Measurements from ENCODE around the gene FGF22. TPM values are rescaled to one million over a fixed set of nuclear protein-coding genes. Genes with fewer than 3 reads are reported as not detected.

Gene FGF22
- total and polyA plus RNA-seq, 2 of the 4 experiments (the other 2 are of a cell fraction): 0.14 TPM; not detected in 1

DNA sequence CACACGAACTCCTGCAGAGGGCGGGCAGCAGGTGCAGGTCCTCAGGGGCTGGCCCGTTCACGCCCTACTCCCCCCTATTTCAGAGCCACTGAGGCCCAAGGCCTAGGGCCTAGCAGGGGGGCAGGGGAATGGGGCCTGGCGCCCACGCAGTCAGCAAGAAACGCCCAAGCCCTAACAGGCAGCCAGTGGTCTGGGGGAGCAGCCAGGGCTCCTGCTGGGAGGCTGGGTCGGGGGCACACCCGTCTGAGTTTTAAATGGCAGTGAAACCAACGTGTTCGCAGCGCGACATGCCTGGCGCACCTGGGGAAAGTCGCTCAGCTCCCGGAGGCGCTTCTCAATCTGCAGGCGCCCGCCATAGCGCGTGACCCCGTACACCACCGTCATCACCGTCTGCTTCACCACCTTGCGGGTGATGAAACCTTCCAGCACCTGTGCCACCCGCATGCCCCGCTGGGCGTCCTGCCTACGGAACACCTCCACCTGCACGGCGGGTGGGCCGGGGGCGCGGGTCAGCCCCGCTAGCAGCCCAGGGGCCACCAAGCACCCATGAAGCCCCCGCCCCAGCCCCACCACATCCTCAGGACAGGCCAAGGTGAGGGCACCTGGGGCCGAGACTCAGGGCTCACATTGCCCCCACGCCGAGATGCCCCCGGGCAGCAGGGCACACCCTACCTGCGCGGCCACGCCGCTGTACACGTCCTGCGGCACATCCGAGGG, 20.2 kb upstream of the FGF22 start:
- H2BK15ac ChIP-seq (ENCODE audit: low read depth, low read length): no peak overlapping the region

More for the DNA sequence above, 20.2 kb upstream of the FGF22 start:
- Histone ChIP-seq H2AK9ac (replicated peaks; ENCODE audit: low read depth, low read length, poor library complexity) (no peak overlapping the region), H2BK120ac (ENCODE audit: low read depth, low read length) (no peak overlapping the region), H4K5ac (ENCODE audit: low read depth, low read length) (no peak overlapping the region), H3K27me3 (ENCODE audit: control insufficient read depth, insufficient read depth, low read length) (no peaks in the 10 kb centered on the region; the same call in 1 of the 2 replicates), H3K27ac (ENCODE audit: insufficient read depth, low read length) (no peak overlapping the region), H3K4me2 (ENCODE audit: low read depth, low read length) (no peak overlapping the region), H2BK20ac (ENCODE audit: low read depth, low read length) (no peak overlapping the region), H3K9ac (ENCODE audit: low read depth, low read length) (no peak overlapping the region), H3K56ac (ENCODE audit: extremely low read depth, insufficient read depth, low read length) (no peak overlapping the region), H3K4ac (ENCODE audit: low read depth, low read length) (no peak overlapping the region), H3K14ac (replicated peaks; ENCODE audit: low read depth, low read length) (no peak overlapping the region), H3K23ac (ENCODE audit: low read depth, low read length) (no peak overlapping the region), H2AK5ac (ENCODE audit: low read depth, low read length) (no peak overlapping the region), H4K20me1 (ENCODE audit: insufficient read depth, low read length) (peaks cover 3% of the 10 kb centered on the region), H3K4me1 (ENCODE audit: control insufficient read depth, insufficient read depth, low read length) (no peaks in the 10 kb centered on the region), H3K79me1 (ENCODE audit: low read depth in 1 of 2, low read length in 2 of 2) (no peaks in the 10 kb centered on the region), H3K4me3 (ENCODE audit: insufficient read depth, low read depth, low read length) (no peak overlapping the region), H2BK5ac (ENCODE audit: low read depth, low read length, poor library complexity, severe bottlenecking) (no peak overlapping the region), H3K36me3 (ENCODE audit: control insufficient read depth, insufficient read depth, low read length) (peaks cover 40% of the 10 kb centered on the region), H3K9me1 (ENCODE audit: insufficient read depth, low read length) (no peaks in the 10 kb centered on the region), H4K91ac (ENCODE audit: insufficient read depth, low read depth, low read length) (no peak overlapping the region), H3K18ac (ENCODE audit: low read depth, low read length) (no peak overlapping the region), H2AFZ (replicated peaks; ENCODE audit: low read length, poor library complexity) (no peak overlapping the region), H4K8ac (ENCODE audit: low read depth in 2 of 2, low read length in 2 of 2) (no peak overlapping the region), H3K9me3 (ENCODE audit: control insufficient read depth, insufficient read depth, low read length) (no peaks in the 10 kb centered on the region)
- in situ Hi-C loops (cut with MboI; ENCODE audit: low sequenced_read_pairs) (no loop called here), dilution Hi-C loops (cut with HindIII; ENCODE audit: low sequenced_read_pairs, unreplicated experiment) (no loop called here), intact Hi-C loops (cut with micrococcal nuclease) (no loop called here)
- CTCF ChIA-PET: no interaction called here
- no peak for ATAC-seq (ENCODE audit: low read depth)
- POLR2A ChIA-PET (ENCODE audit: unreplicated experiment): no interaction called here
- BruUV-seq (replicated peaks): no TSS peak
- WGBS, 2 experiments (ENCODE audit: extremely low coverage in 2 of 2, insufficient read length in 1 of 2): 97% methylated on average over 14 of the region's 47 CpGs; no CpG with 5 or more reads in 1 of the 2 experiments
- DNase-seq: no peak
- TF ChIP-seq RAD21 (IDR thresholded peaks at IDR 0.05; ENCODE audit: low read length) (no peak), CHD1 (IDR thresholded peaks at IDR 0.05; ENCODE audit: low read depth, low read length) (no peak), CEBPB (IDR thresholded peaks at IDR 0.05; ENCODE audit: low read depth, low read length) (no peak), POLR2A (IDR thresholded peaks at IDR 0.05; ENCODE audit: low read depth, low read length) (no peak), RFX5 (IDR thresholded peaks at IDR 0.05; ENCODE audit: low read depth, low read length) (no peak)
- TF ChIP-seq, protein P1, sequence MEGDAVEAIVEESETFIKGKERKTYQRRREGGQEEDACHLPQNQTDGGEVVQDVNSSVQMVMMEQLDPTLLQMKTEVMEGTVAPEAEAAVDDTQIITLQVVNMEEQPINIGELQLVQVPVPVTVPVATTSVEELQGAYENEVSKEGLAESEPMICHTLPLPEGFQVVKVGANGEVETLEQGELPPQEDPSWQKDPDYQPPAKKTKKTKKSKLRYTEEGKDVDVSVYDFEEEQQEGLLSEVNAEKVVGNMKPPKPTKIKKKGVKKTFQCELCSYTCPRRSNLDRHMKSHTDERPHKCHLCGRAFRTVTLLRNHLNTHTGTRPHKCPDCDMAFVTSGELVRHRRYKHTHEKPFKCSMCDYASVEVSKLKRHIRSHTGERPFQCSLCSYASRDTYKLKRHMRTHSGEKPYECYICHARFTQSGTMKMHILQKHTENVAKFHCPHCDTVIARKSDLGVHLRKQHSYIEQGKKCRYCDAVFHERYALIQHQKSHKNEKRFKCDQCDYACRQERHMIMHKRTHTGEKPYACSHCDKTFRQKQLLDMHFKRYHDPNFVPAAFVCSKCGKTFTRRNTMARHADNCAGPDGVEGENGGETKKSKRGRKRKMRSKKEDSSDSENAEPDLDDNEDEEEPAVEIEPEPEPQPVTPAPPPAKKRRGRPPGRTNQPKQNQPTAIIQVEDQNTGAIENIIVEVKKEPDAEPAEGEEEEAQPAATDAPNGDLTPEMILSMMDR (conservative IDR thresholded peaks at IDR 0.05; ENCODE audit: low read depth, low read length): no peak

Data from IMR-90 (cell line).